ENCODE measurements around the gene PIEZO2.

Gene PIEZO2

DNA sequence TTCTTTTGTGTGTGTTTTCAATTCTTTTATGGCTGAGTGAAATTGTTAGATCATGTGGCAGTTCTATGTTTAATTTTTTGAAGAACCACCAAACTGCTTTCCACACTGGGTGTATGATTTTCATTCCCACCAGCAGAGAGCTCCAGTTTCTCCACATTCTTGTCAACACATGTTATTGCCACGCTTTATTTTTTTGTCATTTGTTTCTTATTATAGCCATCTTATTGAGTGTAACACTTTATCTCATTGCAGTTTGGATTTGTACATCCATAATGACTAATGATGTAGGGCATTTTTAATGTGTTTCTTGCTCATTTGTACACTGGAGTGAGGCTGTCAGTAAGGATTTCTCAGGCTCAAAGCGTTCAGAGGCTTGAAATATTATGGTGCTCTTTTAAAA, 184.2 kb downstream of the PIEZO2 start:
- Histone ChIP-seq H3K4me2 (ENCODE audit: low read depth, low read length, poor library complexity, severe bottlenecking) (no peak overlapping the region), H3F3A (ENCODE audit: insufficient read depth) (no peaks in the 10 kb centered on the region), H3K36me3 (ENCODE audit: low read length) (no peaks in the 10 kb centered on the region), H3K9ac (ENCODE audit: low read length) (no peak overlapping the region), H2AFZ (ENCODE audit: low read depth, low read length, severe bottlenecking) (no peak overlapping the region), H3K4me3 (ENCODE audit: insufficient read depth, low read length, poor library complexity, severe bottlenecking) (no peak overlapping the region), H3K79me2 (ENCODE audit: insufficient read depth, low read length) (no peaks in the 10 kb centered on the region), H3K27me3 (ENCODE audit: low read length) (no peaks in the 10 kb centered on the region), H3K9me2 (replicated peaks; ENCODE audit: insufficient read depth, low read length) (no peaks in the 10 kb centered on the region), H3K27ac (ENCODE audit: low read depth, low read length) (no peak overlapping the region), H3K9me3 (ENCODE audit: insufficient read depth, low read length) (no peaks in the 10 kb centered on the region), H4K20me1 (ENCODE audit: low read depth, low read length) (no peaks in the 10 kb centered on the region)
- TF ChIP-seq, protein P1, sequence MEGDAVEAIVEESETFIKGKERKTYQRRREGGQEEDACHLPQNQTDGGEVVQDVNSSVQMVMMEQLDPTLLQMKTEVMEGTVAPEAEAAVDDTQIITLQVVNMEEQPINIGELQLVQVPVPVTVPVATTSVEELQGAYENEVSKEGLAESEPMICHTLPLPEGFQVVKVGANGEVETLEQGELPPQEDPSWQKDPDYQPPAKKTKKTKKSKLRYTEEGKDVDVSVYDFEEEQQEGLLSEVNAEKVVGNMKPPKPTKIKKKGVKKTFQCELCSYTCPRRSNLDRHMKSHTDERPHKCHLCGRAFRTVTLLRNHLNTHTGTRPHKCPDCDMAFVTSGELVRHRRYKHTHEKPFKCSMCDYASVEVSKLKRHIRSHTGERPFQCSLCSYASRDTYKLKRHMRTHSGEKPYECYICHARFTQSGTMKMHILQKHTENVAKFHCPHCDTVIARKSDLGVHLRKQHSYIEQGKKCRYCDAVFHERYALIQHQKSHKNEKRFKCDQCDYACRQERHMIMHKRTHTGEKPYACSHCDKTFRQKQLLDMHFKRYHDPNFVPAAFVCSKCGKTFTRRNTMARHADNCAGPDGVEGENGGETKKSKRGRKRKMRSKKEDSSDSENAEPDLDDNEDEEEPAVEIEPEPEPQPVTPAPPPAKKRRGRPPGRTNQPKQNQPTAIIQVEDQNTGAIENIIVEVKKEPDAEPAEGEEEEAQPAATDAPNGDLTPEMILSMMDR (IDR thresholded peaks at IDR 0.05; ENCODE audit: insufficient read depth, low read length, poor library complexity, severe bottlenecking) = no peak
- TF ChIP-seq EZH2phosphoT487 (conservative IDR thresholded peaks at IDR 0.05; ENCODE audit: low read length) = no peak

DNA sequence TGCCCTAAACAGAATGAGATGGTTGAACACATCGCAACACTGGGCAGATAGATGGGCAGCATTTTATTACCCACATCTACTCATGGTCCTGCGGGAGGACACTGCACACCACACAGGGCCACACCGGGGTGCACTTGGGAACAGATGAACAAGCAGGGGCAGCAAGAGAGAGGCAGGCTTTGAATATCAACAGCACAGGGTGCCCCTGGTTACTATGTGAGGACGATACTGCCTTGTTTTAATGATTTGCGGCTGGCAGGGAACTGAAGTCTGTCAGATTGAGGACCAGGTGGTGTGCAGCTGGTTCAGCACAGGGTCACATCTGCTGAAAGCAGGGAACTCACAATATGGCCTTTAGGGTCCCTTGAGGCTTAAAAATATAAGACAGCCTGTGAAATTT, 195.7 kb downstream of the PIEZO2 start:
- H3K4me2 ChIP-seq (ENCODE audit: low read depth, low read length, poor library complexity, severe bottlenecking) = no peak overlapping the region
- H3K79me2 ChIP-seq (ENCODE audit: insufficient read depth, low read length) = no peaks in the 10 kb centered on the region
- no peaks in the 10 kb centered on the region for H3K27me3 ChIP-seq (ENCODE audit: low read length)
- H4K20me1 ChIP-seq (ENCODE audit: low read depth, low read length) = no peaks in the 10 kb centered on the region
- TF ChIP-seq, protein P1 (IDR thresholded peaks at IDR 0.05; ENCODE audit: insufficient read depth, low read length, poor library complexity, severe bottlenecking) = no peak
- no peak for TF ChIP-seq EZH2phosphoT487 (conservative IDR thresholded peaks at IDR 0.05; ENCODE audit: low read length)
- no peaks in the 10 kb centered on the region for H3F3A ChIP-seq (ENCODE audit: insufficient read depth)
- H3K9ac ChIP-seq (ENCODE audit: low read length) = no peak overlapping the region
- H2AFZ ChIP-seq (ENCODE audit: low read depth, low read length, severe bottlenecking) = no peak overlapping the region
- H3K27ac ChIP-seq (ENCODE audit: low read depth, low read length) = no peak overlapping the region
- no peaks in the 10 kb centered on the region for H3K36me3 ChIP-seq (ENCODE audit: low read length)
- H3K9me3 ChIP-seq (ENCODE audit: insufficient read depth, low read length) = no peaks in the 10 kb centered on the region
- H3K9me2 ChIP-seq (replicated peaks; ENCODE audit: insufficient read depth, low read length) = no peaks in the 10 kb centered on the region
- no peak overlapping the region for H3K4me3 ChIP-seq (ENCODE audit: insufficient read depth, low read length, poor library complexity, severe bottlenecking)

DNA sequence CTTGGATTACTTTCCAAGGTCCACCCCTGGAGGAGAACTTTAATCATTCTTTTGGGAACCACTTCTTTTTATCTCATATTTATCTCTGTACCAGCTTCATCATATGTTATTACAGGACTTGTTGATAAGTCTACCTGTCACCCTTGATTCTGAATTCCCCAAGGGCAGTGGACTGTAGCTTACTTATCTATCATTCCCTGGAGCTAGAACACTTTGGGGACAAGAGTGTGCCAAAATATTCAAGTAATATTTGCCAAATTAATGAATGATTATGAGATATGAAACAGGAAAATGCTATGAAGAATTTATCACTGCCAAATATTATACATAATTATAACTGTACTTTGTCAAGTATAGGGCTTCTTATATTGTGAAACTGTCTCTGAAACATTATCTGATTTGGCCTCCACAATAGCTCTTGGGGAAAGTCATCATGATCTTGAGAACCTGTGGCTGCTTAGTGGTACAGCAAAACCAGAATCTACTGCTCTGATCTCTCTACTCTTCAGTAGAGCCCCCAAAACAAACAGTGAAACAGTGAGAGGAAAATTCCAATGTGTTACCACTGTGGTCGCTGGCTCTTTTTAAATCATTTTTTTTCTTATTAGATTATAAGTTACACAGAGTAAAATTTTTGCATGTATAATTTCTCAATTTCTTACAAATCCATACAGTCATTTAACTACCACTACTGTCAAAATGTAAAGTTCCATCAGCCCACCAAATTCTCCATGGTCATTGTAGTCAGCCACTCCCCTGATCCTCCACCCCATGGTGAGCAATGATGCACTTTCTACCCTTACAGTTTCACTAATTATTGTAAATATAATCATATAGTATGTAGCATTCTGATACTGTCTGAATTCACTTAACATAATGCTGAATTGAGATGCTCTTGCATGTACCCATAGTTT, 197.5 kb downstream of the PIEZO2 start:
- Histone ChIP-seq H3K4me3 (ENCODE audit: insufficient read depth, low read length, poor library complexity, severe bottlenecking) (no peak overlapping the region), H3K79me2 (ENCODE audit: insufficient read depth, low read length) (no peaks in the 10 kb centered on the region), H3K4me2 (ENCODE audit: low read depth, low read length, poor library complexity, severe bottlenecking) (no peak overlapping the region), H3K36me3 (ENCODE audit: low read length) (no peaks in the 10 kb centered on the region), H3K9ac (ENCODE audit: low read length) (no peak overlapping the region), H4K20me1 (ENCODE audit: low read depth, low read length) (no peaks in the 10 kb centered on the region), H3F3A (ENCODE audit: insufficient read depth) (no peaks in the 10 kb centered on the region), H3K27me3 (ENCODE audit: low read length) (no peaks in the 10 kb centered on the region), H2AFZ (ENCODE audit: low read depth, low read length, severe bottlenecking) (no peak overlapping the region), H3K9me3 (ENCODE audit: insufficient read depth, low read length) (no peaks in the 10 kb centered on the region), H3K27ac (ENCODE audit: low read depth, low read length) (no peak overlapping the region), H3K9me2 (replicated peaks; ENCODE audit: insufficient read depth, low read length) (no peaks in the 10 kb centered on the region)
- TF ChIP-seq, protein P1 (IDR thresholded peaks at IDR 0.05; ENCODE audit: insufficient read depth, low read length, poor library complexity, severe bottlenecking) = no peak
- TF ChIP-seq EZH2phosphoT487 (conservative IDR thresholded peaks at IDR 0.05; ENCODE audit: low read length) = no peak

Measured in SU-DHL-6 (cell line).